HepG2 (cell line): ENCODE results near the gene FEM1C. TPM values are rescaled to one million over a fixed set of nuclear protein-coding genes. Genes with fewer than 3 reads are reported as not detected.

Experiments used
- ATM ChIP-seq: fragments of 450-650 bp; IDR thresholded peaks from 2 replicates; pipeline ENCODE4 v1.7.1; 2017; ENCODE audit warnings: mild to moderate bottlenecking, borderline replicate concordance
- ETV6 ChIP-seq: sonication (generic); formaldehyde crosslinking; conservative IDR thresholded peaks from 2 replicates; pipeline ENCODE4 v1.4.0; 2020; ENCODE audit warnings: missing genetic modification reagents
- KDM1A ChIP-seq: IDR thresholded peaks from 2 replicates; pipeline ENCODE4 v1.6.1; 2016; ENCODE audit warnings: missing compliant biosample characterization
- MAZ ChIP-seq, 2 experiments: sonication (generic) in 1 of 2; formaldehyde crosslinking in 1 of 2; IDR thresholded peaks; 2 replicates each; pipeline versions ENCODE4 v1.5.0 to v1.6.1; 2012 to 2020; ENCODE audit warnings: low read depth in 2 of 2, mild to moderate bottlenecking in 2 of 2, borderline replicate concordance in 1 of 2, improper control_type of control experiment in 1 of 2, low read length in 1 of 2, missing genetic modification reagents in 1 of 2, moderate library complexity in 1 of 2
- NFE2L2 ChIP-seq: fragments of 150-350 bp; IDR thresholded peaks from 2 replicates; pipeline ENCODE4 v1.6.1; 2014; ENCODE audit warnings: low read length
- PAWR ChIP-seq: sonication (generic); formaldehyde crosslinking; IDR thresholded peaks from 2 replicates; pipeline ENCODE4 v1.4.0; 2020; ENCODE audit warnings: missing genetic modification reagents, mild to moderate bottlenecking, borderline replicate concordance
- PPARG ChIP-seq: conservative IDR thresholded peaks from 2 replicates; pipeline ENCODE4 v1.6.1; 2016; ENCODE audit warnings: missing biosample characterization, missing genetic modification reagents
- RARG ChIP-seq: sonication (generic); formaldehyde crosslinking; IDR thresholded peaks from 2 replicates; pipeline ENCODE4 v1.4.0; 2020; ENCODE audit warnings: low read depth, mild to moderate bottlenecking, missing genetic modification reagents
- SRSF9 ChIP-seq: fragments of 200-400 bp; formaldehyde crosslinking; IDR thresholded peaks from 2 replicates; pipeline ENCODE4 v1.6.1; 2018; ENCODE audit warnings: borderline replicate concordance, mild to moderate bottlenecking, low read depth, low read length; ENCODE audit not compliant: insufficient read depth, poor library complexity, severe bottlenecking
- TCF7L2 ChIP-seq: IDR thresholded peaks from 2 replicates; pipeline ENCODE4 v1.6.1; 2011; ENCODE audit warnings: mild to moderate bottlenecking, low read depth, low read length, moderate library complexity
- ZBTB7B ChIP-seq: sonication (generic); formaldehyde crosslinking; IDR thresholded peaks from 2 replicates; pipeline ENCODE4 v1.4.0; 2020; ENCODE audit warnings: missing genetic modification reagents
- ZNF138 ChIP-seq: sonication (generic); formaldehyde crosslinking; IDR thresholded peaks from 2 replicates; pipeline ENCODE4 v1.5.0; 2020; ENCODE audit warnings: mild to moderate bottlenecking, low read depth, missing genetic modification reagents
- ZNF441 ChIP-seq: sonication (generic); formaldehyde crosslinking; IDR thresholded peaks from 2 replicates; pipeline ENCODE4 v1.7.0; 2021; ENCODE audit warnings: missing genetic modification reagents, borderline replicate concordance
- ZNF674 ChIP-seq: sonication (generic); formaldehyde crosslinking; IDR thresholded peaks from 2 replicates; pipeline ENCODE4 v1.5.0; 2020; ENCODE audit warnings: low read depth, mild to moderate bottlenecking, missing genetic modification reagents
- ZNF709 ChIP-seq: sonication (generic); formaldehyde crosslinking; IDR thresholded peaks from 2 replicates; pipeline ENCODE4 v1.5.0; 2020; ENCODE audit warnings: mild to moderate bottlenecking, missing genetic modification reagents
- ZNF747 ChIP-seq: sonication (generic); formaldehyde crosslinking; IDR thresholded peaks from 2 replicates; pipeline ENCODE4 v1.8.1; 2023; ENCODE audit warnings: missing genetic modification reagents, mild to moderate bottlenecking, borderline replicate concordance
- polyA plus RNA-seq, 8 experiments: library from polyadenylated mRNA; depleted of rRNA in 3 of 8; stranded (reverse) in 7 of 8; unstranded in 1 of 8; fragments of >200 nt; fragmentation: Illumina TruSeq in 4 of 8; extraction: Trizol in 4 of 8; gene quantifications; 2 replicates each; pipeline versions ENCODE4 v1.2.1 to v1.2.3, GENCODE V29; 2011 to 2016; ENCODE audit warnings: low read depth in 4 of 8, missing spikeins in 1 of 8, mixed read lengths in 1 of 8; ENCODE audit not compliant: insufficient read depth in 1 of 8
- total RNA-seq, 5 experiments: library from RNA; depleted of rRNA; stranded (reverse); fragments of >200 nt; fragmentation: Illumina TruSeq; extraction: Trizol; gene quantifications; 2 replicates each; pipeline ENCODE4 v1.2.3, GENCODE V29; 2016; ENCODE audit warnings: low read depth in 1 of 5
- TF ChIP-seq, protein P1 (sequence below): IDR thresholded peaks from 2 replicates; pipeline ENCODE4 v1.4.0; 2020; ENCODE audit warnings: mild to moderate bottlenecking, missing genetic modification reagents
- TF ChIP-seq, protein P2 (sequence below): sonication (generic); formaldehyde crosslinking; IDR thresholded peaks from 2 replicates; pipeline ENCODE4 v1.4.0; 2020; ENCODE audit warnings: missing genetic modification reagents
- TF ChIP-seq, protein P3 (sequence below): sonication (generic); formaldehyde crosslinking; IDR thresholded peaks from 2 replicates; pipeline ENCODE4 v1.4.0; 2020; ENCODE audit warnings: mild to moderate bottlenecking, missing genetic modification reagents

Gene FEM1C
- total and polyA plus RNA-seq, 2 of the 13 experiments (the other 11 are each of a cell fraction or from before 2014, with no cell fraction given): 5.5 to 8.3 TPM

DNA sequence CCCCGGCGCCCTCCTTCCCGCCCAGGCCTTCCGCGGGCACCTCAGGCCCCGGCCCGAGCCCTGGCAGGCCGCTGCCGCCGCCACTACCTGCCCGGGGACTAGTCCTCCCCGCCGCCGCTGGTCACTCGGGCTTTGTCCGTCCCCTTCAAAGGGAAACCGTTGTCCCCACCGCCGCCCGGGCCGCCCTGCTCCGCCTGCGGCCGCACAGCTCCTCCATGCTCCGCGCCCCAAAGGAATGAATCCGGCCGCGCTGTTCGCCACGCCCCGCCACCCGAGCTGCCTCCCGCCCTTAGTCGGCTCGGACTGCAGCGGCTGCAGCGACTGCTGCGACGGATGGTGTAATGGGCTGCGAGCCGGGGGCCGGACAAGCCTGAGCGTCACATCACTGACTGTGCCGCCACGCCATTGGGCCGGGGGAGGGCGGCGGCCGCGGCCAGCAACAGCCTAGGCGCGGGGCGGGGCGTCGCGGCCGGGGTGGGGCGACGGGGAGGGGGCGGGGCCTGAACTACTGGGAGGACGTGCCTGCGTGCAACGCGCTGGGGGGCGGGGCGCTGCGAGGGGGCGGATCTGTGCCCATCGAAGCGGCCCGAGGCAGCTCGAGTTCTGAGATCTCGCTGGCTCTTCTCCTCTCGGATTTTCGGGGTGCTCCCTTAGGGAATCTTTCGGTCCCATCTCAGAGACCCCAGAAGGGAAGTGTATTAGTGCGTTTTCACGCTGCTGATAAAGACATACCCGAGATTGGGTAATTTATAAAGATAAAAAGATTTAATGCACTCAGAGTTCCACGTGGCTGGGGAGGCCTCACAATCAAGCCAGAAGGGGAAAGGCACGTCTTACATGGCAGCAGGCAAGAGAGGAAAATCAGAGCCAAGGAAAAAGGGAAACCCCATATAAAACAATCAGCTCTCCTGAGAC is at the start of gene FEM1C (continued):
- TF ChIP-seq MAZ (IDR thresholded peaks at IDR 0.05; ENCODE audit: borderline replicate concordance, low read depth, low read length): peak; percentile 63; the same call in 1 of the 2 replicates
- peak; percentile 91 for TF ChIP-seq MAZ (CRISPR knock-in tag; IDR thresholded peaks at IDR 0.05; ENCODE audit: low read depth)
- TF ChIP-seq PPARG (CRISPR knock-in tag): no peak; the same call in 1 of the 2 replicates
- no peak for TF ChIP-seq RARG
- TF ChIP-seq SRSF9: no peak
- TF ChIP-seq, protein P1, sequence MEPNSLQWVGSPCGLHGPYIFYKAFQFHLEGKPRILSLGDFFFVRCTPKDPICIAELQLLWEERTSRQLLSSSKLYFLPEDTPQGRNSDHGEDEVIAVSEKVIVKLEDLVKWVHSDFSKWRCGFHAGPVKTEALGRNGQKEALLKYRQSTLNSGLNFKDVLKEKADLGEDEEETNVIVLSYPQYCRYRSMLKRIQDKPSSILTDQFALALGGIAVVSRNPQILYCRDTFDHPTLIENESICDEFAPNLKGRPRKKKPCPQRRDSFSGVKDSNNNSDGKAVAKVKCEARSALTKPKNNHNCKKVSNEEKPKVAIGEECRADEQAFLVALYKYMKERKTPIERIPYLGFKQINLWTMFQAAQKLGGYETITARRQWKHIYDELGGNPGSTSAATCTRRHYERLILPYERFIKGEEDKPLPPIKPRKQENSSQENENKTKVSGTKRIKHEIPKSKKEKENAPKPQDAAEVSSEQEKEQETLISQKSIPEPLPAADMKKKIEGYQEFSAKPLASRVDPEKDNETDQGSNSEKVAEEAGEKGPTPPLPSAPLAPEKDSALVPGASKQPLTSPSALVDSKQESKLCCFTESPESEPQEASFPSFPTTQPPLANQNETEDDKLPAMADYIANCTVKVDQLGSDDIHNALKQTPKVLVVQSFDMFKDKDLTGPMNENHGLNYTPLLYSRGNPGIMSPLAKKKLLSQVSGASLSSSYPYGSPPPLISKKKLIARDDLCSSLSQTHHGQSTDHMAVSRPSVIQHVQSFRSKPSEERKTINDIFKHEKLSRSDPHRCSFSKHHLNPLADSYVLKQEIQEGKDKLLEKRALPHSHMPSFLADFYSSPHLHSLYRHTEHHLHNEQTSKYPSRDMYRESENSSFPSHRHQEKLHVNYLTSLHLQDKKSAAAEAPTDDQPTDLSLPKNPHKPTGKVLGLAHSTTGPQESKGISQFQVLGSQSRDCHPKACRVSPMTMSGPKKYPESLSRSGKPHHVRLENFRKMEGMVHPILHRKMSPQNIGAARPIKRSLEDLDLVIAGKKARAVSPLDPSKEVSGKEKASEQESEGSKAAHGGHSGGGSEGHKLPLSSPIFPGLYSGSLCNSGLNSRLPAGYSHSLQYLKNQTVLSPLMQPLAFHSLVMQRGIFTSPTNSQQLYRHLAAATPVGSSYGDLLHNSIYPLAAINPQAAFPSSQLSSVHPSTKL (CRISPR knock-in tag): peak; percentile 55; the same call in 1 of the 2 replicates
- TF ChIP-seq ETV6: no peak
- 0 out of 2 replicates have a peak, but pooled peaks have one; percentile 50 for TF ChIP-seq ZNF674
- no peak; the same call in none of the 2 replicates for TF ChIP-seq ZNF441 (CRISPR knock-in tag)
- TF ChIP-seq, protein P2, sequence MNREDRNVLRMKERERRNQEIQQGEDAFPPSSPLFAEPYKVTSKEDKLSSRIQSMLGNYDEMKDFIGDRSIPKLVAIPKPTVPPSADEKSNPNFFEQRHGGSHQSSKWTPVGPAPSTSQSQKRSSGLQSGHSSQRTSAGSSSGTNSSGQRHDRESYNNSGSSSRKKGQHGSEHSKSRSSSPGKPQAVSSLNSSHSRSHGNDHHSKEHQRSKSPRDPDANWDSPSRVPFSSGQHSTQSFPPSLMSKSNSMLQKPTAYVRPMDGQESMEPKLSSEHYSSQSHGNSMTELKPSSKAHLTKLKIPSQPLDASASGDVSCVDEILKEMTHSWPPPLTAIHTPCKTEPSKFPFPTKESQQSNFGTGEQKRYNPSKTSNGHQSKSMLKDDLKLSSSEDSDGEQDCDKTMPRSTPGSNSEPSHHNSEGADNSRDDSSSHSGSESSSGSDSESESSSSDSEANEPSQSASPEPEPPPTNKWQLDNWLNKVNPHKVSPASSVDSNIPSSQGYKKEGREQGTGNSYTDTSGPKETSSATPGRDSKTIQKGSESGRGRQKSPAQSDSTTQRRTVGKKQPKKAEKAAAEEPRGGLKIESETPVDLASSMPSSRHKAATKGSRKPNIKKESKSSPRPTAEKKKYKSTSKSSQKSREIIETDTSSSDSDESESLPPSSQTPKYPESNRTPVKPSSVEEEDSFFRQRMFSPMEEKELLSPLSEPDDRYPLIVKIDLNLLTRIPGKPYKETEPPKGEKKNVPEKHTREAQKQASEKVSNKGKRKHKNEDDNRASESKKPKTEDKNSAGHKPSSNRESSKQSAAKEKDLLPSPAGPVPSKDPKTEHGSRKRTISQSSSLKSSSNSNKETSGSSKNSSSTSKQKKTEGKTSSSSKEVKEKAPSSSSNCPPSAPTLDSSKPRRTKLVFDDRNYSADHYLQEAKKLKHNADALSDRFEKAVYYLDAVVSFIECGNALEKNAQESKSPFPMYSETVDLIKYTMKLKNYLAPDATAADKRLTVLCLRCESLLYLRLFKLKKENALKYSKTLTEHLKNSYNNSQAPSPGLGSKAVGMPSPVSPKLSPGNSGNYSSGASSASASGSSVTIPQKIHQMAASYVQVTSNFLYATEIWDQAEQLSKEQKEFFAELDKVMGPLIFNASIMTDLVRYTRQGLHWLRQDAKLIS (CRISPR knock-in tag): no peak
- TF ChIP-seq ZNF138 (CRISPR knock-in tag): no peak
- TF ChIP-seq ZNF709 (CRISPR knock-in tag): no peak; the same call in 1 of the 2 replicates
- no peak for TF ChIP-seq NFE2L2
- no peak for TF ChIP-seq ZBTB7B (CRISPR knock-in tag)
- TF ChIP-seq PAWR (CRISPR knock-in tag): 0 out of 2 replicates have a peak, but pooled peaks have one; percentile 66
- no peak for TF ChIP-seq TCF7L2
- 0 out of 2 replicates have a peak, but pooled peaks have one; percentile 14 for TF ChIP-seq KDM1A (CRISPR knock-in tag)
- TF ChIP-seq ZNF747 (CRISPR knock-in tag): peak; percentile 66
- TF ChIP-seq, protein P3, sequence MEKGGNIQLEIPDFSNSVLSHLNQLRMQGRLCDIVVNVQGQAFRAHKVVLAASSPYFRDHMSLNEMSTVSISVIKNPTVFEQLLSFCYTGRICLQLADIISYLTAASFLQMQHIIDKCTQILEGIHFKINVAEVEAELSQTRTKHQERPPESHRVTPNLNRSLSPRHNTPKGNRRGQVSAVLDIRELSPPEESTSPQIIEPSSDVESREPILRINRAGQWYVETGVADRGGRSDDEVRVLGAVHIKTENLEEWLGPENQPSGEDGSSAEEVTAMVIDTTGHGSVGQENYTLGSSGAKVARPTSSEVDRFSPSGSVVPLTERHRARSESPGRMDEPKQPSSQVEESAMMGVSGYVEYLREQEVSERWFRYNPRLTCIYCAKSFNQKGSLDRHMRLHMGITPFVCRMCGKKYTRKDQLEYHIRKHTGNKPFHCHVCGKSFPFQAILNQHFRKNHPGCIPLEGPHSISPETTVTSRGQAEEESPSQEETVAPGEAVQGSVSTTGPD (CRISPR knock-in tag): no peak
- no peak for TF ChIP-seq ATM
